ENCODE results near the gene ISCU. TPM values are rescaled to one million over a fixed set of nuclear protein-coding genes. Genes with fewer than 3 reads are reported as not detected.

Gene ISCU
- total and polyA plus RNA-seq, 9 donors: 77.4 to 106 (median 88.4) TPM

- Histone ChIP-seq H3K4me1 (ENCODE audit: control insufficient read depth, insufficient read depth, low read length) (peaks cover 26% of the 10 kb centered on the region), H3K4me3 (ENCODE audit: low read length) (no peak overlapping the region), H3K36me3 (ENCODE audit: control insufficient read depth, insufficient read depth, low read length) (no peaks in the 10 kb centered on the region), H3K27ac (ENCODE audit: low read length) (no peak overlapping the region), H3K27me3 (ENCODE audit: control insufficient read depth, insufficient read depth, low read length) (no peaks in the 10 kb centered on the region), H3K9me3 (replicated peaks; ENCODE audit: control insufficient read depth, low read depth, low read length) (no peaks in the 10 kb centered on the region)
- no peak for DNase-seq
- WGBS (ENCODE audit: insufficient coverage): 96% methylated on average over 2 of the region's 2 CpGs
Measured at GRCh38 chr12:108578264-108578663, 15.9 kb downstream of the ISCU start.

DNA sequence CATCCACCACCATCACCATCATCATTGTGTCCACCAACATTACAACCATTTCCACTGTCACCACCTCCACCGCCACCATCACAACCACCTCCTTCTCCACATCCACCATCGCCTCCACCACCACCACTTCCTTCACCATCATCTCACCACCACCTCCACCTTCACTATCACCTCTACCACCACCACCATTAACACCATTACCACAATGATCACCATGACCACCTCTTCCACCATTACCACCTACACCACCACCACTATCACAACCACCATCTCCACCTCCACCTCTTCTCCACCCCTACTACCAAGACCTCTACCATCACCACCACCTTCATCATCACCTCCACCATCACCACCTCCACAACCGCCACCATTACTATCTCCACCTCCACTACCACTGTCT, 16.4 kb downstream of the ISCU start:
- 100% methylated on average over 2 of the region's 3 CpGs for WGBS (ENCODE audit: insufficient coverage)
- no peak overlapping the region for H3K4me3 ChIP-seq (ENCODE audit: low read length)
- no peak for DNase-seq
- H3K4me1 ChIP-seq (ENCODE audit: control insufficient read depth, insufficient read depth, low read length): peaks cover 32% of the 10 kb centered on the region
- no peak overlapping the region for H3K27ac ChIP-seq (ENCODE audit: low read length)
- no peaks in the 10 kb centered on the region for H3K36me3 ChIP-seq (ENCODE audit: control insufficient read depth, insufficient read depth, low read length)
- H3K9me3 ChIP-seq (replicated peaks; ENCODE audit: control insufficient read depth, low read depth, low read length): no peaks in the 10 kb centered on the region
- H3K27me3 ChIP-seq (ENCODE audit: control insufficient read depth, insufficient read depth, low read length): no peaks in the 10 kb centered on the region

GRCh38 chr12:108580531-108580930, 18.1 kb downstream of the ISCU start:
- DNase-seq: no peak
- Histone ChIP-seq H3K36me3 (ENCODE audit: control insufficient read depth, insufficient read depth, low read length) (no peaks in the 10 kb centered on the region), H3K9me3 (replicated peaks; ENCODE audit: control insufficient read depth, low read depth, low read length) (no peaks in the 10 kb centered on the region), H3K4me1 (ENCODE audit: control insufficient read depth, insufficient read depth, low read length) (peaks cover 38% of the 10 kb centered on the region), H3K4me3 (ENCODE audit: low read length) (no peak overlapping the region), H3K27ac (ENCODE audit: low read length) (no peak overlapping the region), H3K27me3 (ENCODE audit: control insufficient read depth, insufficient read depth, low read length) (no peaks in the 10 kb centered on the region)
- WGBS (ENCODE audit: insufficient coverage): 13% methylated on average over 2 of the region's 3 CpGs

DNA sequence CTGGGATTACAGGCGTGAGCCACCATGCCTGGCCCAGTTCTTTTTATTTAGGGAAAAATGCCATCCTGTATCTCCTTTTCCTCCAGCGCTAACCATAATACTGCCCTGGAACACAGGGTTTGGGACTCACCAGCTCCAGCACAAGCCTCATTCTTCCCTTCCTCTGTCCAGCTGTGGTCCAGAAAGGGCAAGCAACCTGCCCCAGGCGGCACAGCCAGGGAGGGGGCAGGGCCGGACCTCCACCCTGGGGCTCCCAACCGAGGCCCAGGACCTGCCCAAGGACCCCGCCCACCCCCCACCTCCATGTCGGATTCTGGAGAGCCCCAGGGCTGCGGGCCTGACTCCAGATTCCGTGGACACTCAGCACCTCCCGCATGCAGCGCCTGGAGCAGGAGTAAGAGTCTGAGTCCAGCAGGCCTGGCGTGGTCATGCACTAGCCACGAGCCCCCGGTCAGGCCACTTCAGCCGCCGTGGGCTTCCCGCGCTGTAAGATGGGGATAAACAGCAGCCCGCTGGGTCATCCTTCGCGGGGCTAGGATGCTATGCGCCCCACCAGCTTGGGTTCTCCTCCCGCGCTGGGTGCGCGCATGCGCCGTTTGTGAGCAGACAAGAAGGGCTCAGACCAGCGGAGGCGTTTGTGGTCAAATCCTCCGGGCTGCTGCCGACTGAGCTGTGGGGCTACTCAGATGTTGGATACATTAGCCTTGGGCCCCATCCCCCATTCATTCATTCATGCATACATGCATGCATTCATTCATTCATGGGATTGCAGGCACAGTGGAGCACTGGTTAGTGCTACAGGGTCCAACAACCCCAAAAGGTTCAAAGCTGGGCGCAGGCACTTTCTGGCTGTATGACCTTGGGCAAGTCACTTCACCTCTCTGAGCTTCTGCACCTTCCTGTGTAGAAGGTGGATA, 19.2 kb downstream of the ISCU start:
- DNase-seq: no peak
- Histone ChIP-seq H3K27me3 (ENCODE audit: control insufficient read depth, insufficient read depth, low read length) (no peaks in the 10 kb centered on the region), H3K4me3 (ENCODE audit: low read length) (no peak overlapping the region), H3K4me1 (ENCODE audit: control insufficient read depth, insufficient read depth, low read length) (peaks cover 37% of the 10 kb centered on the region), H3K27ac (ENCODE audit: low read length) (no peak overlapping the region), H3K9me3 (replicated peaks; ENCODE audit: control insufficient read depth, low read depth, low read length) (no peaks in the 10 kb centered on the region), H3K36me3 (ENCODE audit: control insufficient read depth, insufficient read depth, low read length) (no peaks in the 10 kb centered on the region)
- 81% methylated on average over 29 of the region's 33 CpGs for WGBS (ENCODE audit: insufficient coverage)

- H3K4me1 ChIP-seq (ENCODE audit: control insufficient read depth, insufficient read depth, low read length): peaks cover 37% of the 10 kb centered on the region
- 90% methylated on average over 7 of the region's 9 CpGs for WGBS (ENCODE audit: insufficient coverage)
- DNase-seq: no peak
- no peaks in the 10 kb centered on the region for H3K9me3 ChIP-seq (replicated peaks; ENCODE audit: control insufficient read depth, low read depth, low read length)
- H3K27ac ChIP-seq (ENCODE audit: low read length): no peak overlapping the region
- no peaks in the 10 kb centered on the region for H3K36me3 ChIP-seq (ENCODE audit: control insufficient read depth, insufficient read depth, low read length)
- H3K27me3 ChIP-seq (ENCODE audit: control insufficient read depth, insufficient read depth, low read length): no peaks in the 10 kb centered on the region
- no peak overlapping the region for H3K4me3 ChIP-seq (ENCODE audit: low read length)
Measured at GRCh38 chr12:108582509-108582908, 20.1 kb downstream of the ISCU start.

GRCh38 chr12:108582978-108583770, 20.8 kb downstream of the ISCU start:
- peaks cover 44% of the 10 kb centered on the region for H3K4me1 ChIP-seq (ENCODE audit: control insufficient read depth, insufficient read depth, low read length)
- H3K27ac ChIP-seq (ENCODE audit: low read length): peak overlapping the region; percentile 86
- no peaks in the 10 kb centered on the region for H3K36me3 ChIP-seq (ENCODE audit: control insufficient read depth, insufficient read depth, low read length)
- no peaks in the 10 kb centered on the region for H3K9me3 ChIP-seq (replicated peaks; ENCODE audit: control insufficient read depth, low read depth, low read length)
- no peaks in the 10 kb centered on the region for H3K27me3 ChIP-seq (ENCODE audit: control insufficient read depth, insufficient read depth, low read length)
- 48% methylated on average over 4 of the region's 10 CpGs for WGBS (ENCODE audit: insufficient coverage)
- no peak overlapping the region for H3K4me3 ChIP-seq (ENCODE audit: low read length)
- DNase-seq: no peak

DNA sequence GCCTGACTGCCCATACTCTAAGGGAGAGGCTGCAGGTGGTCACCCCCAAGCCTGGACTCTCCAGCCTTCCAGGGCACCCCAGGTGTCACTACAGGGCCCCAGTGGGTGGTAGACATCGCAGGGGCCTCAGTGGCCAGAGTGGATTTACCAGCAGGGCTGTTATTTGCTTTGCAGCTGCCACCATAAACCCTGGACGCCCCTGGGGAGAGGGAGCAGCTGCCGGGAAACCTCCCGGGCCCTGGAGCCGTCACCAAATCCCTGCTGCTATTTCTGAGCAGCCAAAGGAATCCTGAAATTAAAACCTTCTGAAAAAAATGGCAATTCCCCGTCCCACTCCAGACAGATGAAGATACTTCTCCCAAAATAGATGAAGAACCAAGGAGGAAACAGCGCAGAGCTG, 21.6 kb downstream of the ISCU start:
- no peaks in the 10 kb centered on the region for H3K36me3 ChIP-seq (ENCODE audit: control insufficient read depth, insufficient read depth, low read length)
- DNase-seq: peak; percentile 81
- H3K27me3 ChIP-seq (ENCODE audit: control insufficient read depth, insufficient read depth, low read length): no peaks in the 10 kb centered on the region
- no peak overlapping the region for H3K4me3 ChIP-seq (ENCODE audit: low read length)
- H3K4me1 ChIP-seq (ENCODE audit: control insufficient read depth, insufficient read depth, low read length): peaks cover 52% of the 10 kb centered on the region
- peak overlapping the region; percentile 86 for H3K27ac ChIP-seq (ENCODE audit: low read length)
- no peaks in the 10 kb centered on the region for H3K9me3 ChIP-seq (replicated peaks; ENCODE audit: control insufficient read depth, low read depth, low read length)
- WGBS (ENCODE audit: insufficient coverage): 25% methylated on average over 7 of the region's 7 CpGs

GRCh38 chr12:108584456-108585065, 22.2 kb downstream of the ISCU start:
- Histone ChIP-seq H3K27ac (ENCODE audit: low read length) (peak overlapping the region; percentile 86), H3K36me3 (ENCODE audit: control insufficient read depth, insufficient read depth, low read length) (no peaks in the 10 kb centered on the region), H3K27me3 (ENCODE audit: control insufficient read depth, insufficient read depth, low read length) (no peaks in the 10 kb centered on the region), H3K4me3 (ENCODE audit: low read length) (no peak overlapping the region), H3K9me3 (replicated peaks; ENCODE audit: control insufficient read depth, low read depth, low read length) (no peaks in the 10 kb centered on the region), H3K4me1 (ENCODE audit: control insufficient read depth, insufficient read depth, low read length) (peaks cover 55% of the 10 kb centered on the region)
- WGBS (ENCODE audit: insufficient coverage): no CpG with 5 or more reads among the region's 3 CpGs
- no peak for DNase-seq

DNA sequence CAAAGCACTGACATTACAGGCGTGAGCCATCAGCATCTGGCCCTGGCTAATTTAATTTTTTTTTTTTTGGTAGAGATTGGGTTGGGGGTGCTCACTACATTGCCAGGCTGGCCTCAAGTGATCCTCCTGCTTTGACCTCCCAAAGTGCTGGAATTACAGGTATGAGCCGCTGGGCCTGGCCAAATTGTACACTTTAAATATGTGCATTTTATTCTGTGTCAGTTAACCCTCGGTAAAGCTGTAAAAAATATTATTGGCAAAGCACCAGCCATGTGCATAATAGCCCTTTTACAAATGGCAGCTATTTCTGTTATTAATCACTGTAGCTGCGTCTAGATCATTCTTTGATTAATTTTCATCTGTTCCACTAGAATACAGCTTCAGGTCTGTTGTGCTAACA, 23.5 kb downstream of the ISCU start:
- Histone ChIP-seq H3K36me3 (ENCODE audit: control insufficient read depth, insufficient read depth, low read length) (no peaks in the 10 kb centered on the region), H3K4me1 (ENCODE audit: control insufficient read depth, insufficient read depth, low read length) (peaks cover 58% of the 10 kb centered on the region), H3K4me3 (ENCODE audit: low read length) (no peak overlapping the region), H3K9me3 (replicated peaks; ENCODE audit: control insufficient read depth, low read depth, low read length) (no peaks in the 10 kb centered on the region), H3K27ac (ENCODE audit: low read length) (no peak overlapping the region), H3K27me3 (ENCODE audit: control insufficient read depth, insufficient read depth, low read length) (no peaks in the 10 kb centered on the region)
- no CpG with 5 or more reads among the region's 4 CpGs for WGBS (ENCODE audit: insufficient coverage)
- DNase-seq: no peak

- Histone ChIP-seq H3K27me3 (ENCODE audit: control insufficient read depth, insufficient read depth, low read length) (no peaks in the 10 kb centered on the region), H3K36me3 (ENCODE audit: control insufficient read depth, insufficient read depth, low read length) (no peaks in the 10 kb centered on the region), H3K4me3 (ENCODE audit: low read length) (no peak overlapping the region), H3K27ac (ENCODE audit: low read length) (no peak overlapping the region), H3K4me1 (ENCODE audit: control insufficient read depth, insufficient read depth, low read length) (peaks cover 58% of the 10 kb centered on the region), H3K9me3 (replicated peaks; ENCODE audit: control insufficient read depth, low read depth, low read length) (no peaks in the 10 kb centered on the region)
- 86% methylated on average over 8 of the region's 11 CpGs for WGBS (ENCODE audit: insufficient coverage)
- no peak for DNase-seq
Measured at GRCh38 chr12:108586306-108586705, 23.9 kb downstream of the ISCU start.

Measured in muscle of leg (tissue), 11 donors.